Measurements from ENCODE around the gene CYTH4.
"Not testable (repeated sequence)": the region's sequence is repeated elsewhere in the genome, so short reads cannot be mapped to it uniquely, and the experiment has no call there.

The CYTH4 gene

GRCh38 chr22:37328538-37329237, 46.4 kb downstream of the CYTH4 start:
- DNase-seq (ENCODE audit: low read depth in 2 of 2): not testable (repeated sequence)

GRCh38 chr22:37329238-37330140, 47.2 kb downstream of the CYTH4 start:
- no peak for DNase-seq (ENCODE audit: low read depth in 2 of 2)

GRCh38 chr22:37330200-37331033, 48.1 kb downstream of the CYTH4 start:
- DNase-seq (ENCODE audit: low read depth in 2 of 2): no peak

- DNase-seq (ENCODE audit: low read depth in 2 of 2): no peak
Observed at GRCh38 chr22:37331034-37331428, 48.7 kb downstream of the CYTH4 start.

GRCh38 chr22:37331856-37332536, 49.7 kb downstream of the CYTH4 start:
- DNase-seq (ENCODE audit: low read depth in 2 of 2): no peak

- no peak for DNase-seq (ENCODE audit: low read depth in 2 of 2)
Observed at GRCh38 chr22:37333724-37334460, 51.6 kb downstream of the CYTH4 start.

GRCh38 chr22:37334461-37334858, 52.2 kb downstream of the CYTH4 start:
- DNase-seq (ENCODE audit: low read depth in 2 of 2): no peak

GRCh38 chr22:37334859-37335805, 52.8 kb downstream of the CYTH4 start:
- no peak for DNase-seq (ENCODE audit: low read depth in 2 of 2)

GRCh38 chr22:37335806-37336199, 53.5 kb downstream of the CYTH4 start:
- DNase-seq (ENCODE audit: low read depth in 2 of 2): no peak

GRCh38 chr22:37336579-37336978, 54.3 kb downstream of the CYTH4 start:
- DNase-seq (ENCODE audit: low read depth in 2 of 2): no peak

GRCh38 chr22:37337204-37337943, 55.1 kb downstream of the CYTH4 start:
- no peak for DNase-seq (ENCODE audit: low read depth in 2 of 2)

- DNase-seq (ENCODE audit: low read depth in 2 of 2): no peak
Observed at GRCh38 chr22:37338539-37339246, 56.4 kb downstream of the CYTH4 start.

- DNase-seq (ENCODE audit: low read depth in 2 of 2): no peak
Observed at GRCh38 chr22:37340331-37341262, 58.3 kb downstream of the CYTH4 start.

GRCh38 chr22:37342065-37342464, 59.8 kb downstream of the CYTH4 start:
- DNase-seq (ENCODE audit: low read depth in 2 of 2): no peak

- DNase-seq (ENCODE audit: low read depth in 2 of 2): no peak
Observed at GRCh38 chr22:37343348-37343747, 61.0 kb downstream of the CYTH4 start.

GRCh38 chr22:37343863-37344734, 61.8 kb downstream of the CYTH4 start:
- DNase-seq (ENCODE audit: low read depth in 2 of 2): no peak

Measured in stimulated activated CD8-positive, alpha-beta memory T cell treated with anti-CD3 and anti-CD28 coated beads, Interleukin-2, amount 100 ng/mL, for 1 hour (primary cell).